ENCODE data around the gene YES1. TPM values are rescaled to one million over a fixed set of nuclear protein-coding genes. Genes with fewer than 3 reads are reported as not detected.
"Not testable (repeated sequence)": the region's sequence is repeated elsewhere in the genome, so short reads cannot be mapped to it uniquely, and the experiment has no call there.

Gene YES1
- total RNA-seq, 1 experiment from 2014 or later, result 43.0 TPM

DNA sequence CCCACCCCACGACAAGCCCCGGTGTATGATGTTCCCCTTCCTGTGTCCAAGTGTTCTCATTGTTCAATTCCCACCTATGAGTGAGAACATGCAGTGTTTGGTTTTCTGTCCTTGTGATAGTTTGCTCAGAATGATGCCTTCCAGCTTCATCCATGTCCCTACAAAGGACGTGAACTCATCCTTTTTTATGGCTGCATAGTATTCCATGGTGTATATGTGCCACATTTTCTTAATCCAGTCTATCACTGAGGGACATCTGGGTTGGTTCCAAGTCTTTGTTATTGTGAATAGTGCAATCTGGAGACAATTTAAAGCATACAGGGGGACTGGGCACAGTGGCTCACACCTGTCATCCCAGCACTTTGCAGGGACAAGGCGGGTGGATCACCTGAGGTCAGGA is 52.2 kb downstream of the YES1 start:
- in situ Hi-C loops (cut with HindIII; ENCODE audit: low pct_unique_long_range_greater_than_20kb, low sequenced_read_pairs); DNase-seq (ENCODE audit: low read depth): not testable (repeated sequence)

DNA sequence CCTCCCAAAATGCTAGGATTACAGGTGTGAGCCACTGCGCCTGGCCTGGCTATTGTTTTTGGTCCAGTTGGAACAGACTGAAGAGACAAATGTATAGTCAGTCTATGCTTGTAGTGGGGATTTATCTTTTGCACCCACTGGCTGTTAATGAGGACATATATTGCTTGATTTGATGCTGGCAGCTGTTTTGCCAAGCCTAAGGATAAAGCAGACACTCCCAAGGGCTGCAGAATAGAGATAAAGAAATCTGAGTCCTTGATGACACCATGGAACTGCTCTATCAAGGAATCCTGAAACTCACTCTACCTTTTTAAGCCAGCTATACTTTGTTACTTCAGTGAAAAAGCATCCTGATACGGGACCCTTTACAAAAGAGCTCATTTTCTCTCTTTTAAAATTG is 56.5 kb downstream of the YES1 start:
- in situ Hi-C loops (cut with HindIII; ENCODE audit: low pct_unique_long_range_greater_than_20kb, low sequenced_read_pairs), result no loop called here
- no peak for DNase-seq (ENCODE audit: low read depth)

DNA sequence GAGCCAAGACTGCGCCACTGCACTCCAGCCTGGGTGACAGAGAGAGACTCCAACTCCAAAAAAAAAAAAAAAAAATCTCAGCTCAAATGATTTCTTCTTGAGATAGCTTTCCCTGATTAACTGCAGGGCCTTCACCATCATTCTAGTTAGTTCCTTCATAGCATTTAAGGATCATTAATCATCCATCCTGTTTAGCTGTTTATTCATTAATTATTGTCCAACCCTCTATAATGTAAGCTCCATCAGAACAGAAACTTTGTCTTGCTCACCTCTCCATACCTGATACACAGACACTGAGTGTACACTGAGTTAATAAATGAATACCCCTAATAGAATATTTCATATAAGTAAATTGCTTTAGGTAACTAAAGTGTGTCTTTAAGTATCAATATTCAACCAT is 57.4 kb downstream of the YES1 start:
- in situ Hi-C loops (cut with HindIII; ENCODE audit: low pct_unique_long_range_greater_than_20kb, low sequenced_read_pairs), result no loop called here
- no peak for DNase-seq (ENCODE audit: low read depth)

DNA sequence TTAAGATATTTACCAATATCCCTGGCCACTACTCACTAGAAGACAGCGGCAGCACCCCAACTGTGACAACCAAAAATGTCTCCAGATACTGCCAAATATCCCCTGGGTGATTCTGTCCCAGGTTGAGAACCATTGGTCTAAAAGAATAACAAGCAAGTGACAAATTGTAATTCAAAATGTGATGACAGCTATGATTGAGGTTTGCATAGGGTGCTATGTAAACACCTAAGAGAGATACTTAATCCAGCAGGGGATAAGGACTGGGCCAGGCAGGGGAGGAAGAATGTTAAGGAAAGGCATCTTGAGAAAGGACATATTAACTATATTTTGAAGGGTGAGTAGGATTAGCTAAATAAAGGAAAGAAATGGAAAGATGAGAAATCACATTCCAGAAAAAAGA is 61.6 kb downstream of the YES1 start:
- DNase-seq (ENCODE audit: low read depth), result no peak
- in situ Hi-C loops (cut with HindIII; ENCODE audit: low pct_unique_long_range_greater_than_20kb, low sequenced_read_pairs), result no loop called here

DNA sequence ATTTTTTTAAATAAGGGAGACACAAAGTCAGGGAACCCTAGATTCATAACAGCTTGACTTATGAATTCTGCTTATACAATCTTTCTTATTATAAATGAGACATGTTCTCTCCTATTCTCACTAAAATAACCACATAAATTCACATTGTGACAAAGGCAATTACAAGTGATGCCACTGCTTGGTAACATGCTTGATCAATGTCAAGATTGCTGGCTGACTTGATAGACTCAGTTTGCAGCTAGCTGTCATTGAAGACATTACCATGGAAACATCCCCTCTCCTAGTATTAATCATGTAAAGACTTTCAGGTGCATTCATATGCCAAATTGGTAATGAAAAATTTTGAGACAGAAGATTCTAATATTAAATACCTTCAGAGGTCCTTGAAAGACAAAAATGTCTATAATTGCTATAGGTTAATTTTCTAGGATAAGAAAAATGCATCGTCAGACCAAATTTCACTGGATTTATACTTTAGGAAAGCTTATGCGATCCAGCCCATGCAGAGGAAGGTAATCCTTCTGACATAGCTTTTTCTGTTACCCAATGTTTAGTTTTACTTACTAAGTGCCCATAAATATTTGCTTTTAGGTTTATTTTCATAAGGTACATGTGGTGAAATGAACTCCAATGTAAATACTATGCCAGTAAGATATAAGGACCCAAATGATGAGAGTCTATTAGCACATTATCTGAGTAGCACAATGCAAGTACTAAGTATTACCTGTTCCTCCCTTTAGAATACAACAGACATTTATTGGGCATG is 67.0 kb downstream of the YES1 start:
- no peak for DNase-seq (ENCODE audit: low read depth)
- in situ Hi-C loops (cut with HindIII; ENCODE audit: low pct_unique_long_range_greater_than_20kb, low sequenced_read_pairs), result loop anchor here (25.0 kb wide), 1 partner anchor 92 kb away; no protein-coding TSS in a partner anchor

DNA sequence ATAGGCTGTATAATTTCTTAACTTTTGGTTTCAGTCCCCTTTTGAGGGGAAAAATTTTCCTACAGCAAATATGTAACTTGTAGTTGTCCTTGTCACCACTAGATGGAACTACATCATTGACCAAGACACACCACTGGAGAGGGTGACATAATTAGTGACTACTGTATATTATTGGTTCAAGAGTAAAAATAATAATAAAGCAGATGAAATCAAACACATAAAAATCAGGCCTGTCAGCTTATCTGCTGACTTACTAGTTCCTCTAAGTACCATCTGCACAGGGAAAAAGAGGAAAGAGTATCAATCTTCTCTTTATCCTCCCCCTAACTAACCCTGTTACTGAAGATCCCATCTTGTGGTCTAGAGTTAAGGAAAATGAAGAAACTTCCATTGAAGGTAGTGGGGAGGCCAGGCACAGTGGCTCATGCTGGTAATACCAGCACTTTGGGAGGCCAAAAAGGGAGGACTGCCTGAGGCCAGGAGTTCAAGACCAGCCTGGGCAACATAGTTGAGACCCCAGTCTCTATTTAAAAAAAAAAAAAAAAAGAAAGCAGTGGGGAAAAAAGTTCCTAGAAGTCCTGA is 70.0 kb downstream of the YES1 start:
- peak; percentile 21 for DNase-seq (ENCODE audit: low read depth)
- in situ Hi-C loops (cut with HindIII; ENCODE audit: low pct_unique_long_range_greater_than_20kb, low sequenced_read_pairs), result loop anchor here (25.0 kb wide), 1 partner anchor 95 kb away; no protein-coding TSS in a partner anchor

DNA sequence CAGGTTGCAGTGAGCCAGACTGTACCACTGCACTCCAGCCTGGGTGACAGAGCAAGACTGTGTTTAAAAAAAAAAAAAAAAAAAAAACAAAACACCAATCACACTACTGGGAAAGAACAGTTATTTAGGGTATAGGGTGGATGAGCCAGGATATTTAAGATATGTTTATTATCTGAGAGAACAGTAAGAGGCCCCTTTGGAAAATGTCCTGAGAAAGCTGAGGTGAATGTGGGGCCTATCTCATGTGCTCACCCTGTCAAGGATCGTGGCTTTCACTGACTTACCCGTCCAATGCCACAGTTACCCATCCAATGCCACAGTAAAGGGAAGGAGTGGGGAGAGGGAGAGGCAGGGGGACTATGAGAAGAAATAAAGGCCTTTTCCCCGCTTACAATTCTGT is 79.7 kb downstream of the YES1 start:
- no peak for DNase-seq (ENCODE audit: low read depth)
- in situ Hi-C loops (cut with HindIII; ENCODE audit: low pct_unique_long_range_greater_than_20kb, low sequenced_read_pairs), result loop anchor here (25.0 kb wide), 1 partner anchor 105 kb away; no protein-coding TSS in a partner anchor

DNA sequence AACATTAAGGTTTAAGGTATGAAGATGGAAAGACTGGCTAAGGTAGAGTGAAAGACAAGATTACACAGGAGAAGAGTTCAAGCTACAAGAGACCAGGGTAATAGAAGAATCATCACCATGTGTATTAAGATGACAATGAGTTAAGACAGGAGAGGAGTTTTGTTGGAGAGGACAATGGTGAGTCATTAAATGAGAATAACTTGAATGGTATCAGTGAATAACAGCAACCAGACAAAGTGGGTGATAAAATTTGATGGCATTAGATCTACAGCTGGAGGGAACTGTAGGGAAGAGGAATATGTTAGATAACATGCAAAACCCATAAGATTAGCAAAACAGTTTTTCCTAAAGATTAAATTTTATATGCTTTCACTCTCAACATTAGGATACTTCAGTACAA is 80.9 kb downstream of the YES1 start:
- in situ Hi-C loops (cut with HindIII; ENCODE audit: low pct_unique_long_range_greater_than_20kb, low sequenced_read_pairs), result loop anchor here (25.0 kb wide), 1 partner anchor 106 kb away; no protein-coding TSS in a partner anchor
- DNase-seq (ENCODE audit: low read depth), result no peak

DNA sequence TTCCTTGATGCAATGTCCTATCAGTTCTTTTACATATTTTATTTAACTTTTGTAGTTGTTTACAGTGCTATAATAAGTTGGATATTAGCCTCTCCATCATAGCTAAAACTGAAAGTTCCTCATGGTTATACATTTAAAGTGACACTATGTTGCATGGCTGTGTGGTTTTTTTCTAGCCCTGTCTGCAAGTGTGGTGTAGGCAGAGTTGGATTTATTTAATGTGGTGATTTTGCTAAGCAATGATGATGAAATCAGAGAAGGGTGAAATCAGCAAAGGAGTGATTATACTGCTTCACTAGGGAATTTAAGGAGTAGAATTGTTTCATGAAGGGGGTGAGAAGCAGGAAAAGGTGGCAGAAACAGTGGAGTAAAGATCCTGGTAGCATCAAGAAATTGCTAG is 81.3 kb downstream of the YES1 start:
- in situ Hi-C loops (cut with HindIII; ENCODE audit: low pct_unique_long_range_greater_than_20kb, low sequenced_read_pairs), result loop anchor here (25.0 kb wide), 1 partner anchor 107 kb away; no protein-coding TSS in a partner anchor
- no peak for DNase-seq (ENCODE audit: low read depth)

DNA sequence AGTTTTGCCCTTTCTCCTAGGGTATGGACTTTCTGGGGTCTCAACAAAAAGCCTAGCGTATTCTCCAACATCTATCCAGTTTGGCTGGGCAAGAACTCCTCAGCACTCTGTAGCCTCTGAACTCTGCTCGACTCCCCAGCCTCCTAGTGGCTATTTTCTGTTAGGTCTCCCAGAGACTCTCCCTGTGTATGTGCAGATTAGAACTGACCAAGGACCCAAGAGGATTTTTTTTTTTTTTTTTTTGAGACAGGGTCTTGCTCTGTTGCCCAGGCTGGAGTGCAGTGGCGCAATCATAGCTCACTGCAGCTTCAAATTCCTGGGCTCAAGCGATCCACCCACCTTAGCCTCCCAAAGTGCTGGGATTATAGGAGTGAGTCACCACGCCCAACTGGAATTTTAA is 81.9 kb downstream of the YES1 start:
- not testable (repeated sequence) for DNase-seq (ENCODE audit: low read depth)
- in situ Hi-C loops (cut with HindIII; ENCODE audit: low pct_unique_long_range_greater_than_20kb, low sequenced_read_pairs), result loop anchor here (25.0 kb wide), 1 partner anchor 107 kb away; no protein-coding TSS in a partner anchor

DNA sequence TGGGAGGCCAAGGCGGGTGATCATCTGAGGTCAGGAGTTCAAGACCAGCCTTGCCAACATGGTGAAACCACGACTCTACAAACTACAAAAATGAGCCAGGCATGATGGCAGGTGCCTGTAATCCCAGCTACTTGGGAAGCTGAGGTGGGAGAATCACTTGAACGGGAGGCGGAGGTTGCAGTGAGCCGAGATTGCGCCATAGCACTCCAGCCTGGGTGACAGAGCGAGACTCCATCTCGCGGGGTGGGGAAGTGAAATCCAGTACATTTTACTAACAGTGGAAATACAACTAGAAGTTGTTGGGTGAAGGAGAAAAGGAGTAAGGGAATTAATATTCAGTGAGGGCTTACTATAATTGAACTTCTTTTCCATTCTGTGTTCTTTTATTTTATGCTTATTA is 86.4 kb downstream of the YES1 start:
- in situ Hi-C loops (cut with HindIII; ENCODE audit: low pct_unique_long_range_greater_than_20kb, low sequenced_read_pairs), result loop anchor here (25.0 kb wide), 1 partner anchor 112 kb away; no protein-coding TSS in a partner anchor
- DNase-seq (ENCODE audit: low read depth), result no peak

DNA sequence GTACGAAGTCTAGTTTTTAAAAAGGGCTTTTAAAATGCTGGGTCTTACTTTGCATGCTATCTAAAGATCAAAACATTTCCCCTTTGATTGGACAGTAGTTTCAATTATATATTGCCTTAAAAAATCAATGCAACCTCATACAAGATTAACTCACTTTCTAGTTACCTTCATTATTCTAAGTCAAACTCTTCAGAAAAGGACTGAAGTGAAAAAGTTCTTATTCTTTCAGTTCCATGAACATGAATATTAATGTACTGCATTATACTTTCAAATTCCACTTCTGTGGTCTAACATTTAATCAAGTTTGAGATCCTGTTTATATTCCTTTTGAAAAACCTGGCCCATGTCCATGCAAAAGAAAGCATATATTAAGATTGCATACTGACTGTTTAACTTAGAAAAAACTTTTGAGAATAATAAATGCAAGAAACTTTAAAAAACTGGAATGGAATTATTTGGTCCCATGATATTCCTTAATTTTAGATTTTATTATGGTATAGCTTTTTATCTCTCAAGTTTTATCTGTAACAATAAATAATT is 88.4 kb downstream of the YES1 start:
- DNase-seq (ENCODE audit: low read depth), result no peak
- in situ Hi-C loops (cut with HindIII; ENCODE audit: low pct_unique_long_range_greater_than_20kb, low sequenced_read_pairs), result no loop called here

DNA sequence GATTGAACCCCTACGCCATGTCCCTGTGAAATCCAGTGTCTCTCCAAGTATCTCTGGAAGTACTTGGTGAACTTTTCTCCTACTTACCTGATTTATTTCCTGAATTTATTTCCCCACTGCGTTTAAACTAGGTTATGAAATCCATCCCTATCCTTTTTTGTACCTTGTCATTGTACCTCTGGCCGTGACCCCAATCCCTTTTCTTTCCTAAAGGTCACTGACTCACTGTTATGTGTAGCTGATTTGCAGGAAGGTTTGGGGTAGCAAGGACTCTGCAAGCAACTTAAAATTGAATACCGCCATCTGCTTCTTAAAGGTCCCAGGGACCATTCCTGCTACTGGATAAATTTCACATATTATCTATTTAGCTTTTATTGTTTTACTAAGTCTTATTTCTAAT is 95.0 kb downstream of the YES1 start:
- in situ Hi-C loops (cut with HindIII; ENCODE audit: low pct_unique_long_range_greater_than_20kb, low sequenced_read_pairs), result no loop called here
- DNase-seq (ENCODE audit: low read depth), result no peak

DNA sequence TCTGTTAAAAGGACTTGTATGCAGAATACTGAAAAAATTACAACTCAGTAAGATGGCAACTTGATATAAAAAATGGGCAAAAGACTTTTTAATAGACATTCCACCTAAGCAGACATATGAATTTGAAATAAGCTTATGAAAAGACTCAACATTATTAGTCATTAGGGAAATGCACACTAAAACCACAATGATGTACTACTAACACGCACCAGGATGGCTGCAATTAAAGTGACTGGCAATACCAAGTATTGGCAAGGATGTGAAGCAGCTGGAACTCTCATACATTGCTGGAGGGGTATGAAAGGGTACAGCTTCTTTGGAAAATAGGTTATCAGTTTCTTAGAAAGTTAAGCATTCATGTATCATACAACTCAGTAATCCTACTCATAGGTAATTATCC is 96.4 kb downstream of the YES1 start:
- DNase-seq (ENCODE audit: low read depth), result no peak
- in situ Hi-C loops (cut with HindIII; ENCODE audit: low pct_unique_long_range_greater_than_20kb, low sequenced_read_pairs), result no loop called here

DNA sequence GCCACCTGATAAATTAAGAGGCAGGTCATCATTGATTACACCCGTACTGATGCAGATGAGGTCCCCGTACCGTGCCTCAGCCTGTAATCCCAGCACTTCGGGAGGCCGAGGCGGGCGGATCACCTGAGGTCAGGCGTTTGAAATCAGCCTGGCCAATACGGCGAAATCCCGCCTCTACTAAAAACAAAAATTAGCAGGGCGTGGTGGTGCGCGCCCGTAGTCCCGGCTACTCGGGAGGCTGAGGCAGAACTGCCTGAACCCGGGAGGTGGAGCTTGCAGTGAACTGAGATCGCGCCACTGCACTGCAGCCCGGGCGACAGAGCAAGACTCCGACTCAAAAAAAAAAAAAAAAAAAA is 98.9 kb downstream of the YES1 start:
- in situ Hi-C loops (cut with HindIII; ENCODE audit: low pct_unique_long_range_greater_than_20kb, low sequenced_read_pairs), result no loop called here
- DNase-seq (ENCODE audit: low read depth), result no peak

DNA sequence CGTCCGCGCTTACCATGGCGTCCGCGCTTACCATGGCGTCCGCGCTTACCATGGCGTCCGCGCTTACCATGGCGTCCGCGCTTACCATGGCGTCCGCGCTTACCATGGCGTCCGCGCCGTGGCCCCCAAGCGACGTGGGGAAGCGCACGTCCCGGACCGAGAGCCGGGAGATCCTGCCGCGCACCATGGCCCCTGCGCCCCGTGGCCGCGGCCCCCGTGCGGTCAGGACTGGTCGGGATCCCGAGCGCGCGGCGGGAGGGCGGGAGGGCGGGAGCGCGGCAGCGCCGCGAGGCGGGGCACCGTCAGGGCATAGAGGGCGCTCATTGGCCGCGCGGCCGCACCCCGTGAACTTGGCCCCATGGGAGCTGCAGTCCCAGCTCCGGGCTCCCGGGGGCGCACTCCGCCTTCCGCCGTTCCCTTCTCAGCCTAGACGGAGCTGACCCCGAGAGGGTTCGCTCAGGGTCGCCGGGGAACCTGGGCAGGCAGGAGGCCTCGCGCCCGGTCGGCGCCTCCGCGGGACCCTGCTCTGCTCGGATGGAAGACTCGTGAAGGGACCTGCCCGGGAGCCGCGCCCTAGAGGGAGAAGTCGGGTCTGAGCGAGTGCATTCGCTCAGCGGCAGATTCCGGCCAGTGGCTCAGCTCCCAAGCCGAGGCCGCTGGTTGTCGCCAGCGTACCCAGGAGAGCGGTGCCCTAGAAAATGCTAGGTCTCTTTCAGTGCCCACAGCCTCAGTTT is 99.5 kb downstream of the YES1 start, which contains the start of gene ENOSF1:
Gene ENOSF1, minus strand, starts transcription at position 230 of the 734 bp plus-strand sequence. Its CDS starts 43 bp downstream, at position 187.
- in situ Hi-C loops (cut with HindIII; ENCODE audit: low pct_unique_long_range_greater_than_20kb, low sequenced_read_pairs), result no loop called here
- DNase-seq (ENCODE audit: low read depth), result peak; percentile 83

DNA sequence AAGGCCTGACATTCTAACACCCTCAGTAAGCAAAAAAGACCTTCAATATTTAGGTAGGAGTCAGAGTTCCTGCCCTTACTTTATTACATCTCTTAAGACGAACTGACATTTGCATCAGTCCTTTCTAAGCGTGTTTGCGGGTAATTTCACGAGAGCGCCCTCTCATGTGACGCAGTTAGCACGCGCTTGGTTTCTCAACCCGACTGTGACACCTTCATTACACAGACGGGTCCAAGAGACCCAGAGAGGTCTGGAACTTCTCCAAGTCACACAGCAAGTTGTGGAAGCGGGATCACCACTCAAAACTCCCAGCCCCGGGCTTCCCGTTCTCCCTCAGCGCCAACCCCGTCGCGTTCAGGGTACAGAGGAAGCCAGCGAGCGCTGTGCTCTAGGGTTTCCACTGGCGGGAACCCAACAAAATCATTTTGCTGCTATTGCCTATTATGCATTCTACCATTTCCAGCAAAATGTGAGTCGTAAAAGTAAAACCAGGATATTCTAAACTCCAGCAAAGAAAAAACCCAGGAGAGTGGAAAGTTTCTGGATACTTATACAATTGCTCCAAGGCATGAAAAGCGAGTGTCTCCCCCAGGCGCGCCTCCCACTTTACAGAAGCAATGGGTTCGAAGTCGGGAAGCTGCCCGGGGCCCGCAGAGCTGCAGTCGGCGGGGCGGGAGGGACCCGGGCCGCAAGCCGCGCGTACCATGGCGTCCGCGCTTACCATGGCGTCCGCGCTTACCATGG is 100.2 kb downstream of the YES1 start:
- peak; percentile 69 for DNase-seq (ENCODE audit: low read depth)
- in situ Hi-C loops (cut with HindIII; ENCODE audit: low pct_unique_long_range_greater_than_20kb, low sequenced_read_pairs), result no loop called here

DNA sequence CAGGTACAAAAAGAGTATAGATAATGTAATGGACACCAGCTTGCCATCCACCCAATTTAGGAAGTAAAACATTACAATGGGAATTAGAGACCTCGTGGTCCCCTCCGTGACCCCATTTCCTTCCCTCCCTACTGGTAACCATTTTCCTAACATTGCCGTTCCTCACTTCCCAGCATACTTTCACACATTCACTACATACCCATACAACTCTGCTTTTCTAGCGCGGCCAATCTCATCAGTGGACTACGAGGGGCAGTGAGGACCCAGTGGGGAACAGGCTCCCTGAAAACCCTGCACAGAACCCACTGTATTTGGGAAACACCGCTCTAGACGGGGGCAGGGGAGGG is 100.8 kb downstream of the YES1 start:
- in situ Hi-C loops (cut with HindIII; ENCODE audit: low pct_unique_long_range_greater_than_20kb, low sequenced_read_pairs), result no loop called here
- no peak for DNase-seq (ENCODE audit: low read depth)

All from Caki2 (cell line).